ENCODE measurements around the gene TNFSF8.

Gene TNFSF8, protein sequence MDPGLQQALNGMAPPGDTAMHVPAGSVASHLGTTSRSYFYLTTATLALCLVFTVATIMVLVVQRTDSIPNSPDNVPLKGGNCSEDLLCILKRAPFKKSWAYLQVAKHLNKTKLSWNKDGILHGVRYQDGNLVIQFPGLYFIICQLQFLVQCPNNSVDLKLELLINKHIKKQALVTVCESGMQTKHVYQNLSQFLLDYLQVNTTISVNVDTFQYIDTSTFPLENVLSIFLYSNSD

GRCh38 chr9:114930056-114930812 lies at the start of gene TNFSF8:
TNFSF8 (minus strand) TSS chr9:114930591; CDS start chr9:114930303, 288 bp downstream.
- ATAC-seq (peak; percentile 82), DNase-seq (peak; percentile 67)

DNA sequence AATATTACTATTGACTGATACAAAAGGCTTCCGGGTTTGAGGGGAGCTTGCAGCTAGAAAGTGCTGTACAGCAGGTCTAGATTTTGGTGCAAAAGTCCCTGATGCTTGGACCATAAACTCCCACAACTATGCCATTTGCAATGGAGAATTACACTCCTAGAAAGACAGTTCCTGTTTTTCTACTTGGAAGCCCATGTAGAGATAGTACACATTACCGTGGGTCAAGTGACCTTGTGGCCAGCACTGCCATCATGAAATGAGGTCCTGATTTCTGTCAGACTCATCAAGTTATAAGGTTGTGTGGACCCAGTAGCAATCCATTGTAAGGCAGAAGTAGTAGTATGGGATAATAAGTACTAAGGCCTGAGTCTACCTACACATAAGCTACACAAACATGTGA lies 42.8 kb upstream of the TNFSF8 start:
- ATAC-seq (no peak), DNase-seq (no peak)

- DNase-seq (no peak), ATAC-seq (no peak)
Measured at GRCh38 chr9:114972510-114973136, 42.2 kb upstream of the TNFSF8 start.

DNA sequence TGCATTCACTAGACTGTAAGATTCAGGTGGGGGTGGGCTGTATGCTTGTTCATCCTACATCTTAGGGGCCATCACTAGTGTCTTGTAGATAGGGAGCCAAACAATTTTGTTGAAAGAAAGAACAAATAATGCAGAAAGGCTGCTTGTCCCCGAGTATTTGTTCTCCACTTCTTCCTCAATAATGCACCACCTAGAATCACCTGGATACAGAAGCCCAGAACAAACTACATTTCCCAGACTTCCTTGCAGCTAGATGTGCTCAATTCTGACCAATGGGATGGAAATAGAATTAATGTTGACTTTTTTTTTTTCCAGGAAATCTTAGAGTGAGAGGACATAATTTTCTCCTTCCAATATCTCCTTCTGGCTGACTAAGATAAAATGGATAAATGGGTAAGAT lies 38.9 kb upstream of the TNFSF8 start:
- no peak for ATAC-seq
- DNase-seq, result no peak

- peak; percentile 92 for ATAC-seq
- DNase-seq, result peak; percentile 22
Measured at GRCh38 chr9:114968671-114969070, 38.3 kb upstream of the TNFSF8 start.

DNA sequence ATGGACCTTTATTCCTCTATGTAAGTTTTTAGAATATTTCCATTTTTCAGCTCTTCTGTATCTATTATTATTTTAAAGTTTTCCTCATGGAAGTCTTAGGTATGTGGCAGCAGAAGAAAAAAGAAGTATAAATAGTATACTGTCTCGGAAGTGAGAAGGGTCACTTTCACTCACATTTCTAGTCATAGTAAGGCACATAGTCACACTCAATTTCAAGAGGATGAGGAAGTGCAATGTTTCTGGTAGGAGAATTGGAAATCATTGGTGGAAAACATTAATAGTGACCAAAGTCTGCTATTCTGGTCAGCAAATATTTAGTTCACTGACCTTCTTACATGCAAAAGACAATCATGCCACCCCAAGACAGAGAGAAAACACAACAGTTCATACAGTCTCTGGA lies 35.2 kb upstream of the TNFSF8 start:
- ATAC-seq (no peak), DNase-seq (no peak)

GRCh38 chr9:114962809-114963208 lies 32.4 kb upstream of the TNFSF8 start:
- DNase-seq (no peak), ATAC-seq (no peak)

GRCh38 chr9:114960276-114960675 lies 29.9 kb upstream of the TNFSF8 start:
- no peak for DNase-seq
- ATAC-seq, result no peak

DNA sequence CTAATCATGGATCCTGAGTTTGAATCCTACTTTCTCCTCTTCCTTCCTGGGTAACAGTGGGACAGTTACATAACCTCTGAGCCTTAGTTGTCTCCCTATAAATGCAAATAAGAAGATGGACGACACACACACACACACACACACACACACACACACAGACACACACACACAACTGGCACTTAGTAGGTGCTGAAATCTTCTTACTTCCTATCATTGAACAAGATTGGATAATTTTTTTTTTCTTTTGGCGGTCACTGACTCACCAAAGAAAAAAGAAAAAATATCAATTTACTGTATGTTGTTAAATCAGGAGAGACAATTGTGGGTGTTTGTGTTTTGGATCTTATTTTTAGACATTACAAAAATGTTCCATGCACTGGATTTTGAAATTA lies 28.4 kb upstream of the TNFSF8 start:
- DNase-seq (no peak), ATAC-seq (no peak)

- peak; percentile 59 for DNase-seq
- peak; percentile 90 for ATAC-seq
Measured at GRCh38 chr9:114958021-114958843, 27.8 kb upstream of the TNFSF8 start.

- DNase-seq (no peak), ATAC-seq (peak; percentile 58)
Measured at GRCh38 chr9:114957558-114957957, 27.2 kb upstream of the TNFSF8 start.

- ATAC-seq (no peak), DNase-seq (no peak)
Measured at GRCh38 chr9:114954956-114955582, 24.7 kb upstream of the TNFSF8 start.

GRCh38 chr9:114953959-114954358 lies 23.6 kb upstream of the TNFSF8 start:
- ATAC-seq (no peak), DNase-seq (no peak)

DNA sequence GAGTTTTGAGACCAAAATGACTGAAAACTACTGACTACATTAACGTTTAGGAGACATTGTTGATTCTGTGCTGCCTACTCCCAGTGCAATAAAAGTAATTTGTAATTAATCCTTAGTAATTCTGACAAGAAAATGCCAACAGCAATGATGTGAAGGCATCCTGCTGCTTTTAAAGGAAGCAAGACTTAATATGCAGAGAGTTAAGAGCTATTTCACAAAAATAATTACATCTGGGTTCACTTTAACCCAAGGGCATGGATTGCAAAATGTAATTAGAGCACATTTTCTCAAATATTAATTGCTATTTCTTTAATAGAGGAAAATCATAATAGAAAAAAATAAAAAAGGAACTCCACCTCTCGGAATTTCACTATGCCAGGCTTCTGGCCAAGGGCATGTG lies 22.7 kb upstream of the TNFSF8 start:
- ATAC-seq, result no peak

GRCh38 chr9:114950761-114951160 lies 20.4 kb upstream of the TNFSF8 start:
- ATAC-seq, result no peak
- no peak for DNase-seq

More for the DNA sequence above, 22.7 kb upstream of the TNFSF8 start:
- no peak for DNase-seq

GRCh38 chr9:114947058-114947457 lies 16.7 kb upstream of the TNFSF8 start:
- ATAC-seq (no peak), DNase-seq (no peak)

DNA sequence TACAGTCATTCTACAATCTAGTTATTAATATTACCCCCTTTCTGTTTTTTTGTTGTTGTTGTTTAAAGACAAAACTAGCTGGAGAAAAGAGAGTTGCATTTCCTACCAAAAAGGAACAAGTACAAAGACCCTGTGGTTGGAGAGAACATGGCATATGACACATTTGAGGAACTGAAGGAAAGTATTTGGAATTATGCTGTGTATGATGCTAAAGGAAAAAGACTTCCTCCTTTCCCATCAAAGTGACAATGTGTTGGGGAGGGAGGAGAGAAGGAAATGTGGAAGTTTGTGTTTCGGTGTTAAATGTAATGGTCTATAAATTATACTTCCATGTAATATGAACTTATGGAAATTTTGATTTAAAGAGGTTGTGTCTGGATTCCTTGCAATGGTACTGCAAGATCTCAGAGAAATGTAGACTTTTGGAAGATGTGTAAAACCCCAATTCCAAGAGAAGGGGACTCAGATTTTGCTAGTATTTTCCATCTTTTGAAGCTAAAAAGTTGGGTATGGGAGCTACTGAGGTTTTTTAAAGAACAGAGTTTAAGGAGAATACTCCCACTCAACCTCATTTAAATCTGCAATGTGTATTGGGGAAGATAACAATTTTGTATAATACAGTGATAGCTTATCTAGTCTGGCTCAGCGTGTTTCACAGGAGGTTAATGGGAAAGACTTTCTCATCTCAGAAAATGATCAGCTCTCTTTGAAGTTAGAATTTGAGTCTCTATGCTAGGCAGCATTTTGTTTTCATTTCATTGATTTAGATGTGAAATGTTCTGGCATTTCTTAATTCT lies 15.4 kb upstream of the TNFSF8 start:
- no peak for DNase-seq
- no peak for ATAC-seq

GRCh38 chr9:114941376-114941775 lies 11.0 kb upstream of the TNFSF8 start:
- ATAC-seq (no peak), DNase-seq (no peak)

GRCh38 chr9:114938687-114939575 lies 8.5 kb upstream of the TNFSF8 start:
- DNase-seq (no peak), ATAC-seq (no peak)

DNA sequence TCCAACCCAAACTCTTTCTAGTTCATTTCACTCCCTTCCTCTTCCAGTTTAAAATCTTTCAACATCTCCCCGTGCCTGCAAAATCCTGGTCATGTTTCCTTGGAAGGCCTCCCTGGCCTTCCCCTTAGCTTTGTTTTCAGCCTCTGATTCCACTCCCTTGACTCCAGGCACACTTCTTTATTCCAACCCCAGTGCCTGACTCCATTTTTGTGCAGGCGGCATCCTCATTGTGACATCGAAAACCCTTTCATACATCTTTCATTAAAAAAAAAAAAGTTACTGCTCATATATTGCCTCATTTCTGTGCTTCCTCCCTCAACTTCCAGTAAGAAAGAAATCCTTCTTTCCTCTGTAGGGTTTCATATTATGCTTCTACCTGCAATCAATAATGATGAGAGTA lies 7.1 kb upstream of the TNFSF8 start:
- no peak for DNase-seq
- no peak for ATAC-seq
